SK-N-SH treated with all-trans-retinoic acid at 6 μM for 48 hours (cell line): ENCODE measurements around the gene CHRM4.

ENCODE experiments used
- ATAC-seq: fragments of 200-7000 bp; cut with Tn5 transposase; 3 replicates; pipeline ENCODE4 v1.9.1; 2020; ENCODE audit warnings: mild to moderate bottlenecking, moderate library complexity
- ARNTL ChIP-seq: fragments of 450-650 bp; formaldehyde crosslinking; IDR thresholded peaks from 2 replicates; pipeline ENCODE4 v1.5.0; 2020; ENCODE audit warnings: low read depth, mild to moderate bottlenecking, moderate library complexity, borderline replicate concordance
- BACH2 ChIP-seq: fragments of 250-450 bp; sonication (Bioruptor Pico); IDR thresholded peaks from 2 replicates; pipeline ENCODE4 v1.9.0; 2021; ENCODE audit warnings: mild to moderate bottlenecking, borderline replicate concordance
- CSDC2 ChIP-seq: fragments of 250-450 bp; sonication (Bioruptor Pico); IDR thresholded peaks from 2 replicates; pipeline ENCODE4 v1.5.0; 2020; ENCODE audit warnings: mild to moderate bottlenecking, moderate library complexity
- ESRRG ChIP-seq: fragments of 250-450 bp; sonication (Bioruptor Pico); IDR thresholded peaks from 2 replicates; pipeline ENCODE4 v1.6.1; 2021; ENCODE audit warnings: mild to moderate bottlenecking
- GLIS3 ChIP-seq: fragments of 250-450 bp; sonication (Bioruptor Pico); IDR thresholded peaks from 2 replicates; pipeline ENCODE4 v1.5.0; 2020; ENCODE audit warnings: mild to moderate bottlenecking, moderate library complexity
- OSR1 ChIP-seq: fragments of 250-450 bp; sonication (Bioruptor Pico); IDR thresholded peaks from 2 replicates; pipeline ENCODE4 v1.8.0; 2022; ENCODE audit warnings: moderate library complexity, mild to moderate bottlenecking, inconsistent platforms
- PPARA ChIP-seq: fragments of 250-450 bp; sonication (Bioruptor Pico); IDR thresholded peaks from 2 replicates; pipeline ENCODE4 v1.5.0; 2020; ENCODE audit warnings: mild to moderate bottlenecking, borderline replicate concordance
- SNAI2 ChIP-seq: fragments of 250-450 bp; sonication (Bioruptor Pico); IDR thresholded peaks from 2 replicates; pipeline ENCODE4 v1.5.0; 2020; ENCODE audit warnings: mild to moderate bottlenecking, moderate library complexity
- TCF4 ChIP-seq: fragments of 250-450 bp; sonication (Bioruptor Pico); IDR thresholded peaks from 2 replicates; pipeline ENCODE4 v1.8.0; 2021; ENCODE audit warnings: mild to moderate bottlenecking, moderate library complexity, borderline replicate concordance
- TOX ChIP-seq: fragments of 250-450 bp; sonication (Bioruptor Pico); IDR thresholded peaks from 2 replicates; pipeline ENCODE4 v1.8.0; 2021; ENCODE audit warnings: mild to moderate bottlenecking, moderate library complexity, borderline replicate concordance
- ZFP3 ChIP-seq: fragments of 250-450 bp; sonication (Bioruptor Pico); IDR thresholded peaks from 2 replicates; pipeline ENCODE4 v1.5.0; 2020; ENCODE audit warnings: mild to moderate bottlenecking, moderate library complexity
- ZFP30 ChIP-seq: fragments of 450-650 bp; formaldehyde crosslinking; IDR thresholded peaks from 2 replicates; pipeline ENCODE4 v1.5.0; 2022; ENCODE audit warnings: mild to moderate bottlenecking, moderate library complexity
- ZNF565 ChIP-seq: fragments of 450-650 bp; formaldehyde crosslinking; conservative IDR thresholded peaks from 2 replicates; pipeline ENCODE4 v1.5.0; 2020; ENCODE audit warnings: low read depth, mild to moderate bottlenecking, moderate library complexity
- ZNF70 ChIP-seq: fragments of 450-650 bp; formaldehyde crosslinking; IDR thresholded peaks from 2 replicates; pipeline ENCODE4 v1.5.0; 2020; ENCODE audit warnings: mild to moderate bottlenecking, moderate library complexity
- TF ChIP-seq, protein P1 (sequence below): fragments of 250-450 bp; sonication (Bioruptor Pico); IDR thresholded peaks from 2 replicates; pipeline ENCODE4 v1.5.0; 2020; ENCODE audit warnings: mild to moderate bottlenecking, moderate library complexity
- TF ChIP-seq, protein P2 (sequence below): fragments of 250-450 bp; sonication (Bioruptor Pico); IDR thresholded peaks from 2 replicates; pipeline ENCODE4 v1.5.1; 2021; ENCODE audit warnings: mild to moderate bottlenecking, moderate library complexity
- TF ChIP-seq, protein P3 (sequence below): fragments of 250-450 bp; sonication (Bioruptor Pico); IDR thresholded peaks from 2 replicates; pipeline ENCODE4 v1.8.0; 2020; ENCODE audit warnings: mild to moderate bottlenecking, moderate library complexity, borderline replicate concordance
- TF ChIP-seq, protein P4 (sequence below): fragments of 250-450 bp; sonication (Bioruptor Pico); IDR thresholded peaks from 2 replicates; pipeline ENCODE4 v1.8.0; 2021; ENCODE audit warnings: low read depth, mild to moderate bottlenecking, moderate library complexity, borderline replicate concordance

Gene CHRM4

DNA sequence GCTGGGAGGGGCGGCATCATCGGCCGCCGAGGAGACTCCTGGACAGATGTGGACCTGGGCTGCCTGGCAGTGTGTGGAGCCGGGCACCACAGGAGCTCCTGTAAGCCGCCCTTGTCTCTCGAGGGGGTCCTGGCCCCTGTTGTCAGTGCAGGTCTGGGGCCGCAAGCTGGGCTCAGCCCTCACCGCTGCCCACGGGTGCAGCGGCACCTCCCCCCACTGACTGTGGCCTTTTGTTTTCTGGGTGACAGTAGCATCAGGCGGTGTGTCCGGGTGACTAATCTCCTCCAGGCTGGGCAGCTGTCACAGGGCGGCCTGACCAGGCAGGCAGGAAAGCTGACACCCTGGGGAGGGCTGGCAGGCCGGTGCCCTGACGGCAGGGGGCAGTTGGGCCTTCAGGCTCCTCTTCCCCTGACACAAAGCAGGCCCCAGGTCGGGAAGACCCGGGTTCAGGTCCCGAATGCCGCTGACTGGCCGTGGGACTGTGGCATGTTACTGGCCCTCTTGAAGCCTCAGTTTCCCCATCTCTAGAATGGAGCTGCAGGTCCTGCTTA lies 28.0 kb downstream of the CHRM4 start:
- TF ChIP-seq ZNF565 (CRISPR knock-in tag) (no peak), OSR1 (CRISPR knock-in tag) (no peak), ARNTL (CRISPR knock-in tag) (no peak), BACH2 (CRISPR knock-in tag) (no peak), TCF4 (CRISPR knock-in tag) (no peak; the same call in 1 of the 2 replicates), ESRRG (no peak), ZFP3 (no peak), ZNF70 (CRISPR knock-in tag) (no peak), PPARA (CRISPR knock-in tag) (no peak)
- TF ChIP-seq, protein P1, sequence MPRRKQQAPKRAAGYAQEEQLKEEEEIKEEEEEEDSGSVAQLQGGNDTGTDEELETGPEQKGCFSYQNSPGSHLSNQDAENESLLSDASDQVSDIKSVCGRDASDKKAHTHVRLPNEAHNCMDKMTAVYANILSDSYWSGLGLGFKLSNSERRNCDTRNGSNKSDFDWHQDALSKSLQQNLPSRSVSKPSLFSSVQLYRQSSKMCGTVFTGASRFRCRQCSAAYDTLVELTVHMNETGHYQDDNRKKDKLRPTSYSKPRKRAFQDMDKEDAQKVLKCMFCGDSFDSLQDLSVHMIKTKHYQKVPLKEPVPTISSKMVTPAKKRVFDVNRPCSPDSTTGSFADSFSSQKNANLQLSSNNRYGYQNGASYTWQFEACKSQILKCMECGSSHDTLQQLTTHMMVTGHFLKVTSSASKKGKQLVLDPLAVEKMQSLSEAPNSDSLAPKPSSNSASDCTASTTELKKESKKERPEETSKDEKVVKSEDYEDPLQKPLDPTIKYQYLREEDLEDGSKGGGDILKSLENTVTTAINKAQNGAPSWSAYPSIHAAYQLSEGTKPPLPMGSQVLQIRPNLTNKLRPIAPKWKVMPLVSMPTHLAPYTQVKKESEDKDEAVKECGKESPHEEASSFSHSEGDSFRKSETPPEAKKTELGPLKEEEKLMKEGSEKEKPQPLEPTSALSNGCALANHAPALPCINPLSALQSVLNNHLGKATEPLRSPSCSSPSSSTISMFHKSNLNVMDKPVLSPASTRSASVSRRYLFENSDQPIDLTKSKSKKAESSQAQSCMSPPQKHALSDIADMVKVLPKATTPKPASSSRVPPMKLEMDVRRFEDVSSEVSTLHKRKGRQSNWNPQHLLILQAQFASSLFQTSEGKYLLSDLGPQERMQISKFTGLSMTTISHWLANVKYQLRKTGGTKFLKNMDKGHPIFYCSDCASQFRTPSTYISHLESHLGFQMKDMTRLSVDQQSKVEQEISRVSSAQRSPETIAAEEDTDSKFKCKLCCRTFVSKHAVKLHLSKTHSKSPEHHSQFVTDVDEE: no peak
- TF ChIP-seq, protein P2, sequence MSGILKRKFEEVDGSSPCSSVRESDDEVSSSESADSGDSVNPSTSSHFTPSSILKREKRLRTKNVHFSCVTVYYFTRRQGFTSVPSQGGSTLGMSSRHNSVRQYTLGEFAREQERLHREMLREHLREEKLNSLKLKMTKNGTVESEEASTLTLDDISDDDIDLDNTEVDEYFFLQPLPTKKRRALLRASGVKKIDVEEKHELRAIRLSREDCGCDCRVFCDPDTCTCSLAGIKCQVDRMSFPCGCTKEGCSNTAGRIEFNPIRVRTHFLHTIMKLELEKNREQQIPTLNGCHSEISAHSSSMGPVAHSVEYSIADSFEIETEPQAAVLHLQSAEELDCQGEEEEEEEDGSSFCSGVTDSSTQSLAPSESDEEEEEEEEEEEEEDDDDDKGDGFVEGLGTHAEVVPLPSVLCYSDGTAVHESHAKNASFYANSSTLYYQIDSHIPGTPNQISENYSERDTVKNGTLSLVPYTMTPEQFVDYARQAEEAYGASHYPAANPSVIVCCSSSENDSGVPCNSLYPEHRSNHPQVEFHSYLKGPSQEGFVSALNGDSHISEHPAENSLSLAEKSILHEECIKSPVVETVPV: no peak
- TF ChIP-seq, protein P3, sequence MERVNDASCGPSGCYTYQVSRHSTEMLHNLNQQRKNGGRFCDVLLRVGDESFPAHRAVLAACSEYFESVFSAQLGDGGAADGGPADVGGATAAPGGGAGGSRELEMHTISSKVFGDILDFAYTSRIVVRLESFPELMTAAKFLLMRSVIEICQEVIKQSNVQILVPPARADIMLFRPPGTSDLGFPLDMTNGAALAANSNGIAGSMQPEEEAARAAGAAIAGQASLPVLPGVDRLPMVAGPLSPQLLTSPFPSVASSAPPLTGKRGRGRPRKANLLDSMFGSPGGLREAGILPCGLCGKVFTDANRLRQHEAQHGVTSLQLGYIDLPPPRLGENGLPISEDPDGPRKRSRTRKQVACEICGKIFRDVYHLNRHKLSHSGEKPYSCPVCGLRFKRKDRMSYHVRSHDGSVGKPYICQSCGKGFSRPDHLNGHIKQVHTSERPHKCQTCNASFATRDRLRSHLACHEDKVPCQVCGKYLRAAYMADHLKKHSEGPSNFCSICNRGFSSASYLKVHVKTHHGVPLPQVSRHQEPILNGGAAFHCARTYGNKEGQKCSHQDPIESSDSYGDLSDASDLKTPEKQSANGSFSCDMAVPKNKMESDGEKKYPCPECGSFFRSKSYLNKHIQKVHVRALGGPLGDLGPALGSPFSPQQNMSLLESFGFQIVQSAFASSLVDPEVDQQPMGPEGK: no peak
- TF ChIP-seq, all 23 proteins: peak for 0

DNA sequence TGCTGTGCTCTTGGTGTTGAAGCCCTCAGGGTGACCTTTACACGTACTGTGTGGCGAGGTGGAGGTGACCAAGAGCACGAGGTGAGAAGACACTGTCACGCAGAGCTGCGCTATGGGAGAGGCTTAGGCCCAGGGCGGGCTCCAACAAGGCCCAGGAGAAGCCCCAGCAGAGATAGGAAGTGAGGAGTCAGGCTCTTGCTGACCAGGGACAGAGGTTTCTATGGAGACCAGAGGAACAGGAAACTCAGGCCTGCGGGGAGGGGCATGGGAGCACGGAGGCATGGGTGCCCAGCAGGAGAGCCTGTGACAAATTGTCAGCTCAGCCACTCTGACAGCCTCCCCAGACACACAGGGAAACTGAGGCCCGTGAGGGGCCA lies 28.6 kb downstream of the CHRM4 start:
- TF ChIP-seq ARNTL (CRISPR knock-in tag) (no peak), BACH2 (CRISPR knock-in tag) (no peak), ESRRG (no peak), ZFP30 (CRISPR knock-in tag) (no peak), TOX (CRISPR knock-in tag) (no peak), PPARA (CRISPR knock-in tag) (no peak), CSDC2 (0 out of 2 replicates have a peak, but pooled peaks have one; percentile 40), SNAI2 (CRISPR knock-in tag) (no peak)
- TF ChIP-seq, protein P4, sequence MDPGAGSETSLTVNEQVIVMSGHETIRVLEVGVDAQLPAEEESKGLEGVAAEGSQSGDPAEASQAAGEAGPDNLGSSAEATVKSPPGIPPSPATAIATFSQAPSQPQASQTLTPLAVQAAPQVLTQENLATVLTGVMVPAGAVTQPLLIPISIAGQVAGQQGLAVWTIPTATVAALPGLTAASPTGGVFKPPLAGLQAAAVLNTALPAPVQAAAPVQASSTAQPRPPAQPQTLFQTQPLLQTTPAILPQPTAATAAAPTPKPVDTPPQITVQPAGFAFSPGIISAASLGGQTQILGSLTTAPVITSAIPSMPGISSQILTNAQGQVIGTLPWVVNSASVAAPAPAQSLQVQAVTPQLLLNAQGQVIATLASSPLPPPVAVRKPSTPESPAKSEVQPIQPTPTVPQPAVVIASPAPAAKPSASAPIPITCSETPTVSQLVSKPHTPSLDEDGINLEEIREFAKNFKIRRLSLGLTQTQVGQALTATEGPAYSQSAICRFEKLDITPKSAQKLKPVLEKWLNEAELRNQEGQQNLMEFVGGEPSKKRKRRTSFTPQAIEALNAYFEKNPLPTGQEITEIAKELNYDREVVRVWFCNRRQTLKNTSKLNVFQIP (CRISPR knock-in tag): no peak
- ATAC-seq: peak; percentile 75

More for the DNA sequence above, 28.0 kb downstream of the CHRM4 start:
- peak; percentile 66 for ATAC-seq

DNA sequence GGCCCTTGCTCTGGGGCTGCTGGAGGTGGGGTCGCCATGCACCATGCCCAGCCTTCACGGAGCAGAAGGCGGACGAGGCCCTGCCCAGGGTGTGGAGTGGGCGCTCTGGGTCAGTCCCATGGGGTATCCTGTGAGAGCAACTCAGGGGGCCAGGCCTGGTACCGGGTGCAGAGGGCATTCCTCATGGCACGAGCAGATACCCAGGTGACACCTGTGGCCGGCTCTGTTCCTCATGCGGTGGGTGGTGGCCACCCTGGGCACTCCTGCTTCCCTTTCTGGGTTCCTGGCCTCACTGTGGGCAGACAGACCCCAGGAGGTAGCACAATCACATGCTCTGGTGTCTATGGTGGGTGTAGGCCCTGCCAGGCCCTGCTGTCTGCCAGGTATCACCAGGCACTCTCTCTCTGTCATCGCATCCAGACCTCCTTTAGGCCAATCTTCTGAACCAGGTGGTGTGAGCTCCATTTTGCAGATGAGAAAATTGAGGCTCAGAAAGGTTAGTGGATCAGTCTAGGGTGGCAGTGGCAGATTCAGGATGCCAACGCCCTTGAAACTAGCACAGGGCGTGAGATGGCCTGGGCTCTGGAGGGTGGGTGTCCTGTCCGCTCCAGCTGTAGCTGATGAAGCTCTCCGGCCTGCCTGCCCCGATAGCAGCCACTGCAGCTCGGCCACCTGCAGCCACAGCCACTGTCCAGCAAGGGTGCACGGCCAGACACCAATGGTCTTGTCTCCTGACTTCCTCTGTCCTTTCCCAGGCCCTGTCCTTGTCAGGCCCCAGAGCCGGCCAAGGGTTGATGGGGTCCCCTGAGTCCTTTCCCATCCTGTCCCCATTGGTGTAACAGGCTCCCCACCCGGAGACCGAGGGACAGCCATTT lies 29.2 kb downstream of the CHRM4 start:
- no peak for ATAC-seq
- TF ChIP-seq, protein P3: no peak
- TF ChIP-seq GLIS3 (no peak), SNAI2 (CRISPR knock-in tag) (no peak), ZFP3 (0 out of 2 replicates have a peak, but pooled peaks have one; percentile 11)
